Fibroblast of villous mesenchyme (primary cell): Measurements from ENCODE around the gene OCA2. TPM values are rescaled to one million over a fixed set of nuclear protein-coding genes. Genes with fewer than 3 reads are reported as not detected.
"Not testable (repeated sequence)": the region's sequence is repeated elsewhere in the genome, so short reads cannot be mapped to it uniquely, and the experiment has no call there.

Experiments used
- DNase-seq: peaks from one replicate; pipeline ENCODE4 v3.0.0-alpha.2; 2010; ENCODE audit warnings: low read depth
- H3K4me3 ChIP-seq: 2 replicates; pipeline ENCODE4 v1.5.1; 2011; ENCODE audit warnings: low read depth, mild to moderate bottlenecking, low read length
- total RNA-seq: library from RNA; depleted of rRNA; stranded (reverse); fragments of >200 nt; gene quantifications from 2 replicates; pipeline ENCODE4 v1.2.3, GENCODE V29; 2012
- TF ChIP-seq, protein P1 (sequence below): IDR thresholded peaks from 2 replicates; pipeline ENCODE4 v1.5.1; 2012; ENCODE audit warnings: low read depth, mild to moderate bottlenecking, low read length; ENCODE audit not compliant: insufficient read depth

OCA2 gene
- under 0.01 TPM in 1 of 2 replicates, not detected in the other for total RNA-seq

DNA sequence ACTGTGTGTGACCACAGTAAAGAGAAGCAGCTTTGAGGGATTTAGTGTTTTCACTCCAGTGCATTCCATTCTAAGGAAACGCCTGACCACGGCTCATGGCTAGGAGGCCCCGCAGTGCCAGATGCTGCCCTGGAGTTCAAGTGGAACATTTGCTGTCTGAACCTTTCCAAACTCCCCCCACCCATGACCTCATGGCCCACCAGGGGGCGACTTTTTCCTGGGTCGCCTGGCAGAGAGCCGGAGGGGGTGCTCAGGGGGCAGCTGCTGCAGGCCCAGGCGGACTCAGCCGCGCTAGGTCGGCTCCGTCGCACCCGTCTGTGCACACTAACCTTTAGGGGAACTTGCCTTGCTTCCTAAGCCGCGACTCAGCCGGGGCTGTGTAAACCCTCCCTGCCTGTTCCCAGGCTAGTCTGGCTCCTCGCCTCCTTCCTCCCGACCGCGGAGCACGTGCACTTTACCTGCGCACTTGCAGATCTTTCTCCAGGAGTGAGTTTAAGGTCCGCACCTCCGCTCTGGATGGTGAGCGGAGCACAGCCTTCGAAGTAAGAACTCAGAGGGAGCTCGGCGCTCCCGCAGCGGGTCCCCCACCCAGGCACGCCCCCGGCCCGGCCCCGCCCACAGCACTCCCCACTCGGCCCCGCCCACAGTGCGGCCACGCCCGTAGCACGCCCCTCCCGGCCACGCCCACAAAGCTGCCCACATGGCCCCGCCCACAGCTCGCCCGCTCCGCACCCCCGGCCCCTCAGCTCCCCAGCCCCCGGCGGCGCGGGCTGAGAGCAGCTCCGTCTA, at the start of gene OCA2:
TSS of gene OCA2 (minus strand) at position 550 of the 789 bp plus-strand sequence. CDS start 17,441 bp downstream, outside the sequence.
- TF ChIP-seq, protein P1, sequence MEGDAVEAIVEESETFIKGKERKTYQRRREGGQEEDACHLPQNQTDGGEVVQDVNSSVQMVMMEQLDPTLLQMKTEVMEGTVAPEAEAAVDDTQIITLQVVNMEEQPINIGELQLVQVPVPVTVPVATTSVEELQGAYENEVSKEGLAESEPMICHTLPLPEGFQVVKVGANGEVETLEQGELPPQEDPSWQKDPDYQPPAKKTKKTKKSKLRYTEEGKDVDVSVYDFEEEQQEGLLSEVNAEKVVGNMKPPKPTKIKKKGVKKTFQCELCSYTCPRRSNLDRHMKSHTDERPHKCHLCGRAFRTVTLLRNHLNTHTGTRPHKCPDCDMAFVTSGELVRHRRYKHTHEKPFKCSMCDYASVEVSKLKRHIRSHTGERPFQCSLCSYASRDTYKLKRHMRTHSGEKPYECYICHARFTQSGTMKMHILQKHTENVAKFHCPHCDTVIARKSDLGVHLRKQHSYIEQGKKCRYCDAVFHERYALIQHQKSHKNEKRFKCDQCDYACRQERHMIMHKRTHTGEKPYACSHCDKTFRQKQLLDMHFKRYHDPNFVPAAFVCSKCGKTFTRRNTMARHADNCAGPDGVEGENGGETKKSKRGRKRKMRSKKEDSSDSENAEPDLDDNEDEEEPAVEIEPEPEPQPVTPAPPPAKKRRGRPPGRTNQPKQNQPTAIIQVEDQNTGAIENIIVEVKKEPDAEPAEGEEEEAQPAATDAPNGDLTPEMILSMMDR = peak; percentile 38
- peak within 1 kb of the TSS; percentile 43 for H3K4me3 ChIP-seq

DNA sequence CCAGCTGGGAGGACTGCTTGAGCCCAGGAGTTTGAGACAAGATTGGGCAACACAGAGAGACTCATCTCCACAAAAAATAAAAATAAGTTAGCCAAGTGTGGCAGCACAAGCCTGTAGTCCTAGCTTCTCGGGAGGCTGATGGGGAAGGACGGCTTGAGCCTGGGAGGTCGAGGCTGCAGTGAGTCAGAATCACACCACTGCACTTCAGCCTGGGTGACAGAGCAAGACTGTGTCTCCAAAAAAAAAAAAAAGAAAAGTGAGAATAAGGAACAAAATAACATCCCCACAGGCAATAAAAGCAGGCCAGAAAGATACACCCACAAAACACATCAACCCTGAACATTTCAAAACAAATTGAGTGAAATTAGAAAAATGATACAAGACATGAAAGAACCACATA, 48.7 kb upstream of the OCA2 start:
- TF ChIP-seq, protein P1 = no peak
- DNase-seq = peak; percentile 70

More for the DNA sequence above, at the start of gene OCA2:
- DNase-seq = peak; percentile 79

DNA sequence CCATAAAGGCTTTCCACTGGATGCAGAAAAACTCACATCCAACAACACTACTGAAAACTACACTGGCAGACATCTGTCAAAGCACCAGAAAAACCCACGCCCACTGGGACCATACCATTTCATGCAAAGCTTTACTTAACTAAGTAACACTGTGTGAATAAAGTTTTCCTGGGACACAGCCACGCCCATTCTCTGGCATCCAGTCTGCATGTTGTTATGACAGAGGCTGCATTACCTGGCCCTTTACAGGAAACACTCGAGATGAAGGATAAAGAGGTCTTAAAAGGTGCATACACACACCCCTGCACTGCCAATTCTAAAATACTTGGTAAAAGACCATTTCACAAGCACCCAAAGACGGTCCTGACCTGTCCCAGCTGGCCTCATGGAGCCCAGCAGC, 46.3 kb upstream of the OCA2 start:
- not testable (repeated sequence) for H3K4me3 ChIP-seq, DNase-seq

More for the DNA sequence above, 48.7 kb upstream of the OCA2 start:
- no peak overlapping the region for H3K4me3 ChIP-seq

DNA sequence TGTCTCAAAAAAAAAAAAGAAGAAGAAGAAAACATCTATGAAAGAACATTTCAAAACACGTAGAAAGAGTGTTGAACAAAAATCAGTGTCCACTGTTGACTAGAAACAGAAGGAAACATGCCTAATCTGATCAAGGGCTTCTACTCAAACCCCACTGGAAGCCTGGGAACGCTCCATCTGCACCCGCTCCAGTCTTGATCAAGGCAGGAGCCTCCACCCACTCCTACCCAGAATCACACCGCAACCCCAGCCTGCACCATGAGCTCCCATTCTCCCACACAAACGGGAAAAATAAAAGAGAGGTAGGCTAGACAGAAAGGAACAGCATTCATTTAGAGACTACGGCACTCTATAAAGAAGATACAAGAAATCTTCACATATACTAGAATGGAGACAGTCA, 40.9 kb upstream of the OCA2 start:
- TF ChIP-seq, protein P1 = no peak
- DNase-seq = no peak
- no peak overlapping the region for H3K4me3 ChIP-seq

DNA sequence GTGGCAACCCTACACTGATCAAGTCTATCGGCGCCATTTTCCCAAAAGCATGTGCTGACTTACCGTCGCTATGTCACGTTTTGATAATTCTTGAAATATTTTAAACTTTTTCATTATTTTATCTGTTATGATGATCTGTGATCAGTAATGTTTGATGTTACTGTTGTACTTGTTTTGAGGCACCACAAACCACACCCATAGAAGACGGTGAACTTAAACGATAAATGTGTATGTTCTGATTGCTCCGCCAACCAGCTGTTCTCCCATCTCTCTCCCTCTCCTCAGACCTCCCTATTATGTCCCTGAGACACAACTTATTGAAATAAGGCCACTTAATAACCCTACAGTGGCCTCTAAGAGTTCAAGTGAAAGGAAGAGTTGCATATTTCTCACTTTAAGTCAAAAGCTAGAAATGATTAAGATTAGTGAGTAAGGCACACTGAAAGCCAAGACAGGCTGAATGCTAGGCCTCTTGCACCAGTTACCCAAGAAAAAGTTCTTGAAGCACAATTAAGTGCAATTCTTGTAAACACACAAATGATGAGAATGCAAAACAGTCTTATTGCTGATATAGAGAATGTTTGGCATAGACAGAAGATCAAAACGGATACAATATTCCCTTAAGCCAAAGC, 38.4 kb upstream of the OCA2 start:
- DNase-seq, H3K4me3 ChIP-seq: not testable (repeated sequence)

DNA sequence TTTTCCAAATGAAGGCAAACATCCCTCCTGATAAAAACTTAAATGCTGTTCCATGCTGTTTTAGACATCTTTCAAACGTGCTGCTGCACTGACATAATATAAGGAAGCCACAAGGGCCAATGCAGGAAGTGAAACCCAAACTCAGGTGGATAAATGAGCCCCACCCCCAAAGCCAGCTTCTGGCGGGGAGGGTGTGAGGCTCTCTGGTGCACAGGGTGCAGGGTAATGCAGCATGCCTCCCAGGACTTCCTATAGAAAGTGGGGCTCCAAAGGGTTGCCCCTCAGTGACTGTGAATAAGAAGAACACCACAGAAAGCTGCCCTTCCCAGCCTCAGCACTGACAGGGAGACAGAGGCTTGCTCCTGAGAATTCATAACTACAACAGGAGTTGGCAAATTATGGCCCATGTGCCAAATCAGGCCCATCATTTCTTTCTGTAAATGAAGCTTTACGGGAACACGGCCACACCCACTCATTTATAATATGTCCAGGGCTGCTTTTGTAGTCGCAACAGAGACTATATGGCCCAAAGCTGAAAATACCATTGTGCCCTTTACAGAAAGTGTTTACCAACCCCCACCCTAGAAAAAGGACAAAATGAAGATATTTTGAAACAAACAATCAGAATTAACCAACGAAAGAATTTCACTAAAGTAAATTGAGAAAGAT, 37.3 kb upstream of the OCA2 start:
- DNase-seq, H3K4me3 ChIP-seq: not testable (repeated sequence)

DNA sequence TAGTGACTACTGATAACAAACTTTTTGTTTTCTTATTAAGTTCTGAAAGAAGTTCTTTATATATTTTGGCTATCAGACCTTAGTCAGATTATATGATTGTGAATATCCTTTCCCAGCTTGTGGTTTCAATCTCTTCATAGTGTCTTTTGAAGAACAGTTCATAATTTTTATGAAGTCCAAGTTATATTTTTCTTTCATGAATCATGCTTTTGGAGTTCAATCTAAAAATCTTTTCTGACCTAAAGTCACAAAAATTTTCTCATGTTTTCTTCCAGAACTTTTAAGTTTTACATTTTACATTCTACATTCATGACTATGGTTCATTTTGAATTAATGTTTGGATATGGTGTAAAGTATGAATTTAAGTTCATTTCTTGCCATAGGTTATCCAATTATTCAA, 34.2 kb upstream of the OCA2 start:
- DNase-seq = no peak

More for the DNA sequence above, 34.2 kb upstream of the OCA2 start:
- TF ChIP-seq, protein P1 = no peak
- no peak overlapping the region for H3K4me3 ChIP-seq
